ENCODE measurements around the gene COMMD4. TPM values are rescaled to one million over a fixed set of nuclear protein-coding genes. Genes with fewer than 3 reads are reported as not detected.

Gene COMMD4
- total and polyA plus RNA-seq, 2 of the 8 experiments (the other 6 are each of a cell fraction or from before 2014, with no cell fraction given) = 131 to 236 TPM

DNA sequence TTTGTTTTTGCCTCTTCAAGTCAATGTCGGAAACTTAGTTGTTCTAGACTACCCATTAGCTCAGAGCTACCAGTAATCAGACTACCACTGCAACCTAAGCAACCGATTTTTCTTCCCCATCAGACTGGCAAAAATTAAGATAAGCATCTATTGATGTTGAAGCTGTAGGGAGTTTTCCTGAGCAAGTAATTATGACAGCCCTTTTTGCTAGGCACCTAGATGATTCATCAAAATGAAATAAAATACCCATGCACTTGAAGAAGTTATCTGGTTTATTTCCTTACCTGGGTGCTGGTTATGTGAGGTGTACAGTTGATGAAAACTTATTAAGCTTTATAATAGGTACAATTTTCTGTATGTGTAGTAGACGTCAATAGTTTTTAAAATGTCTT lies 554 bp upstream of the COMMD4 start:
- no peak overlapping the region for H3K27ac ChIP-seq (ENCODE audit: low read depth, low read length)
- H4K5ac ChIP-seq (ENCODE audit: insufficient read length, low read depth, low read length) = no peak overlapping the region
- no peak overlapping the region for H2BK12ac ChIP-seq (ENCODE audit: low read depth, low read length)
- no peak overlapping the region for H4K91ac ChIP-seq (replicated peaks; ENCODE audit: insufficient read length, low read length)
- H3K23ac ChIP-seq (ENCODE audit: insufficient read length) = no peak overlapping the region
- CTCF ChIA-PET (ENCODE audit: partially characterized antibody) = interaction anchor here (1.2 to 1.4 kb wide), 2 partner anchors 27 to 131 kb away, joined by 3 to 4 read pairs; no protein-coding TSS in a partner anchor
- FAIRE-seq (no peak), DNase-seq (ENCODE audit: low read depth in 1 of 2, low spot score in 2 of 2) (no peak)
- peaks cover 0 to 7% (median 2%) of the 10 kb centered on the region in 4 experiments; a peak in 5 of 7 replicates for H3K4me1 ChIP-seq (replicated peaks in 1 of 4; ENCODE audit: control insufficient read depth in 3 of 4, insufficient read depth in 4 of 4, low read length in 3 of 4)
- POLR2A ChIA-PET (ENCODE audit: partially characterized antibody) = interaction anchor here (0.7 to 2.2 kb wide), 6 partner anchors 8 to 286 kb away, joined by 3 to 10 read pairs (median 6); partner anchors contain the start of gene NEIL1
- H2BK5ac ChIP-seq (ENCODE audit: low read depth, low read length) = no peak overlapping the region
- H4K8ac ChIP-seq (ENCODE audit: extremely low read depth, insufficient read depth, low read length) = no peak overlapping the region
- H2BK20ac ChIP-seq (ENCODE audit: low read length) = no peak overlapping the region
- H3K36me3 ChIP-seq (ENCODE audit: control insufficient read depth in 2 of 4, insufficient read depth in 4 of 4, low read length in 3 of 4) = peaks cover 3 to 18% (median 5%) of the 10 kb centered on the region in 4 experiments; a peak in 5 of 8 replicates
- H3K27me3 ChIP-seq (replicated peaks in 1 of 4; ENCODE audit: control insufficient read depth in 3 of 4, extremely low read depth in 1 of 4, insufficient read depth in 3 of 4, low read length in 3 of 4) = no peaks in the 10 kb centered on the region; a peak in 1 of 7 replicates
- no peaks in the 10 kb centered on the region for H3K9me3 ChIP-seq (ENCODE audit: insufficient read depth in 2 of 2, low read depth in 1 of 2, low read length in 1 of 2)
- H4K20me1 ChIP-seq (replicated peaks in 1 of 2; ENCODE audit: control insufficient read depth in 1 of 2, insufficient read depth in 2 of 2, low read length in 2 of 2) = no peaks in the 10 kb centered on the region
- H2AFZ ChIP-seq (ENCODE audit: low read length) = peak overlapping the region; percentile 25; the same call in 1 of the 2 replicates
- H3K14ac ChIP-seq (ENCODE audit: insufficient read length) = no peak overlapping the region
- H3K23me2 ChIP-seq (ENCODE audit: low read depth, low read length) = peaks cover 8% of the 10 kb centered on the region
- 0 out of 2 replicates have a peak, but pooled peaks cover 2% of the 10 kb centered on the region for H3K79me1 ChIP-seq (ENCODE audit: low read depth, low read length)
- H3K9ac ChIP-seq (replicated peaks in 1 of 4; ENCODE audit: extremely low read depth in 1 of 4, low read depth in 3 of 4, low read length in 3 of 4) = peak overlapping the region in 3 of 4 experiments; percentile 26 to 54 (median 31); a peak in 3 of 7 replicates
- H3K4ac ChIP-seq (replicated peaks; ENCODE audit: insufficient read length, low read depth, low read length) = peak overlapping the region; percentile 78
- WGBS, 2 experiments (ENCODE audit: extremely low coverage in 1 of 2, insufficient coverage in 1 of 2, insufficient read length in 1 of 2, insufficient replicate concordance in 2 of 2, low coverage in 1 of 2, low lambda C conversion rate in 2 of 2, missing lambda C conversion rate in 1 of 2) = 65% methylated on average over 3 of the region's 3 CpGs; no CpG with 5 or more reads in 1 of the 2 experiments
- no peak overlapping the region for H3K56ac ChIP-seq (replicated peaks; ENCODE audit: insufficient read length, low read depth, low read length)
- H3K18ac ChIP-seq (ENCODE audit: extremely low read depth, low read length) = no peak overlapping the region
- H3K4me2 ChIP-seq (ENCODE audit: insufficient read depth in 1 of 2, low read depth in 2 of 2, low read length in 2 of 2) = peak overlapping the region; percentile 84 to 97
- H3K79me2 ChIP-seq (ENCODE audit: control insufficient read depth in 1 of 2, insufficient read depth in 2 of 2, low read length in 2 of 2) = peaks cover 0 to 7% of the 10 kb centered on the region in 2 experiments; a peak in 2 of 4 replicates
- no peak overlapping the region for H2BK15ac ChIP-seq (ENCODE audit: low read length)
- no peak overlapping the region for H2AK5ac ChIP-seq (ENCODE audit: low read depth, low read length)
- TF ChIP-seq SUZ12 (IDR thresholded peaks at IDR 0.05; ENCODE audit: low read length) (no peak), TAF7 (optimal IDR thresholded peaks at IDR 0.05; ENCODE audit: borderline replicate concordance, low read depth, low read length) (no peak), RNF2 (IDR thresholded peaks at IDR 0.05; ENCODE audit: borderline replicate concordance, low read depth, low read length, missing control alignments, poor library complexity, severe bottlenecking) (no peak), TBP (IDR thresholded peaks at IDR 0.05; ENCODE audit: low read depth, low read length) (no peak), SP1 (IDR thresholded peaks at IDR 0.05; ENCODE audit: low read depth, low read length) (no peak), SP2 (IDR thresholded peaks at IDR 0.05; ENCODE audit: low read length) (no peak), SIX5 (IDR thresholded peaks at IDR 0.05; ENCODE audit: low read depth, low read length) (no peak), KDM4A (IDR thresholded peaks at IDR 0.05; ENCODE audit: low read depth, low read length, severe bottlenecking) (no peak)
- TF ChIP-seq, protein P1, sequence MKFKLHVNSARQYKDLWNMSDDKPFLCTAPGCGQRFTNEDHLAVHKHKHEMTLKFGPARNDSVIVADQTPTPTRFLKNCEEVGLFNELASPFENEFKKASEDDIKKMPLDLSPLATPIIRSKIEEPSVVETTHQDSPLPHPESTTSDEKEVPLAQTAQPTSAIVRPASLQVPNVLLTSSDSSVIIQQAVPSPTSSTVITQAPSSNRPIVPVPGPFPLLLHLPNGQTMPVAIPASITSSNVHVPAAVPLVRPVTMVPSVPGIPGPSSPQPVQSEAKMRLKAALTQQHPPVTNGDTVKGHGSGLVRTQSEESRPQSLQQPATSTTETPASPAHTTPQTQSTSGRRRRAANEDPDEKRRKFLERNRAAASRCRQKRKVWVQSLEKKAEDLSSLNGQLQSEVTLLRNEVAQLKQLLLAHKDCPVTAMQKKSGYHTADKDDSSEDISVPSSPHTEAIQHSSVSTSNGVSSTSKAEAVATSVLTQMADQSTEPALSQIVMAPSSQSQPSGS (IDR thresholded peaks at IDR 0.05; ENCODE audit: low read length) = no peak
- no peak overlapping the region for H2BK120ac ChIP-seq (replicated peaks; ENCODE audit: low read depth, low read length)
- peak overlapping the region; percentile 50 to 91 (median 86); a peak in 6 of 8 replicates for H3K4me3 ChIP-seq (ENCODE audit: extremely low read depth in 1 of 4, insufficient read depth in 2 of 4, low read depth in 3 of 4, low read length in 4 of 4)
